ENCODE results near the gene VANGL2. TPM values are rescaled to one million over a fixed set of nuclear protein-coding genes. Genes with fewer than 3 reads are reported as not detected.

The VANGL2 gene
- polyA plus RNA-seq, 2 donors = 4.5 to 6.8 TPM

GRCh38 chr1:160419838-160420169, 19.4 kb downstream of the VANGL2 start:
- Histone ChIP-seq H3K27me3 (ENCODE audit: control insufficient read depth in 1 of 2, insufficient read depth in 2 of 2, low read length in 2 of 2) (no peaks in the 10 kb centered on the region), H3K9me3 (ENCODE audit: control insufficient read depth in 2 of 2, insufficient read depth in 1 of 2, low read depth in 1 of 2, low read length in 1 of 2) (no peaks in the 10 kb centered on the region), H3K27ac (ENCODE audit: low read depth in 2 of 2, low read length in 1 of 2) (no peak overlapping the region), H3K36me3 (ENCODE audit: control insufficient read depth in 2 of 2, insufficient read depth in 2 of 2, low read length in 1 of 2) (peaks cover 0 to 37% of the 10 kb centered on the region in 2 donors), H3K4me1 (ENCODE audit: control insufficient read depth in 2 of 2, insufficient read depth in 2 of 2, low read length in 1 of 2) (peaks cover 3 to 5% of the 10 kb centered on the region in 2 donors), H3K4me3 (ENCODE audit: low read depth in 1 of 2, low read length in 2 of 2) (no peak overlapping the region)
- 88 to 93% methylated on average over 4 of the region's 4 CpGs for WGBS, 2 donors

GRCh38 chr1:160420881-160421842, 20.8 kb downstream of the VANGL2 start:
- H3K9me3 ChIP-seq (ENCODE audit: control insufficient read depth in 2 of 2, insufficient read depth in 1 of 2, low read depth in 1 of 2, low read length in 1 of 2) = no peaks in the 10 kb centered on the region
- no peak overlapping the region for H3K27ac ChIP-seq (ENCODE audit: low read depth in 2 of 2, low read length in 1 of 2)
- H3K27me3 ChIP-seq (ENCODE audit: control insufficient read depth in 1 of 2, insufficient read depth in 2 of 2, low read length in 2 of 2) = no peaks in the 10 kb centered on the region
- no peak overlapping the region for H3K4me3 ChIP-seq (ENCODE audit: low read depth in 1 of 2, low read length in 2 of 2)
- H3K4me1 ChIP-seq (ENCODE audit: control insufficient read depth in 2 of 2, insufficient read depth in 2 of 2, low read length in 1 of 2) = no peaks in the 10 kb centered on the region
- WGBS, 2 donors = 95% methylated on average over 7 of the region's 7 CpGs
- peaks cover 0 to 43% of the 10 kb centered on the region in 2 donors for H3K36me3 ChIP-seq (ENCODE audit: control insufficient read depth in 2 of 2, insufficient read depth in 2 of 2, low read length in 1 of 2)

GRCh38 chr1:160421881-160422280, 21.5 kb downstream of the VANGL2 start:
- H3K36me3 ChIP-seq (ENCODE audit: control insufficient read depth in 2 of 2, insufficient read depth in 2 of 2, low read length in 1 of 2) = peaks cover 0 to 43% of the 10 kb centered on the region in 2 donors
- H3K9me3 ChIP-seq (ENCODE audit: control insufficient read depth in 2 of 2, insufficient read depth in 1 of 2, low read depth in 1 of 2, low read length in 1 of 2) = no peaks in the 10 kb centered on the region
- H3K27ac ChIP-seq (ENCODE audit: low read depth in 2 of 2, low read length in 1 of 2) = no peak overlapping the region
- H3K27me3 ChIP-seq (ENCODE audit: control insufficient read depth in 1 of 2, insufficient read depth in 2 of 2, low read length in 2 of 2) = no peaks in the 10 kb centered on the region
- no peaks in the 10 kb centered on the region for H3K4me1 ChIP-seq (ENCODE audit: control insufficient read depth in 2 of 2, insufficient read depth in 2 of 2, low read length in 1 of 2)
- no peak overlapping the region for H3K4me3 ChIP-seq (ENCODE audit: low read depth in 1 of 2, low read length in 2 of 2)
- WGBS, 2 donors = 93 to 97% methylated on average over 5 of the region's 5 CpGs

- H3K27me3 ChIP-seq (ENCODE audit: control insufficient read depth in 1 of 2, insufficient read depth in 2 of 2, low read length in 2 of 2) = no peaks in the 10 kb centered on the region
- peaks cover 0 to 31% of the 10 kb centered on the region in 2 donors for H3K36me3 ChIP-seq (ENCODE audit: control insufficient read depth in 2 of 2, insufficient read depth in 2 of 2, low read length in 1 of 2)
- WGBS, 2 donors = 95 to 97% methylated on average over 7 of the region's 7 CpGs
- no peak overlapping the region for H3K4me3 ChIP-seq (ENCODE audit: low read depth in 1 of 2, low read length in 2 of 2)
- H3K9me3 ChIP-seq (ENCODE audit: control insufficient read depth in 2 of 2, insufficient read depth in 1 of 2, low read depth in 1 of 2, low read length in 1 of 2) = no peaks in the 10 kb centered on the region
- H3K27ac ChIP-seq (ENCODE audit: low read depth in 2 of 2, low read length in 1 of 2) = no peak overlapping the region
- no peaks in the 10 kb centered on the region for H3K4me1 ChIP-seq (ENCODE audit: control insufficient read depth in 2 of 2, insufficient read depth in 2 of 2, low read length in 1 of 2)
Observed at GRCh38 chr1:160423966-160424365, 23.6 kb downstream of the VANGL2 start.

- peaks cover 0 to 19% of the 10 kb centered on the region in 2 donors for H3K36me3 ChIP-seq (ENCODE audit: control insufficient read depth in 2 of 2, insufficient read depth in 2 of 2, low read length in 1 of 2)
- H3K4me1 ChIP-seq (ENCODE audit: control insufficient read depth in 2 of 2, insufficient read depth in 2 of 2, low read length in 1 of 2) = peaks cover 0 to 3% of the 10 kb centered on the region in 2 donors
- H3K4me3 ChIP-seq (ENCODE audit: low read depth in 1 of 2, low read length in 2 of 2) = no peak overlapping the region
- H3K9me3 ChIP-seq (ENCODE audit: control insufficient read depth in 2 of 2, insufficient read depth in 1 of 2, low read depth in 1 of 2, low read length in 1 of 2) = no peaks in the 10 kb centered on the region
- H3K27ac ChIP-seq (ENCODE audit: low read depth in 2 of 2, low read length in 1 of 2) = no peak overlapping the region
- 86 to 89% methylated on average over 5 of the region's 5 CpGs for WGBS, 2 donors
- H3K27me3 ChIP-seq (ENCODE audit: control insufficient read depth in 1 of 2, insufficient read depth in 2 of 2, low read length in 2 of 2) = no peaks in the 10 kb centered on the region
Observed at GRCh38 chr1:160425847-160426246, 25.5 kb downstream of the VANGL2 start.

GRCh38 chr1:160427625-160428024, 27.3 kb downstream of the VANGL2 start:
- H3K4me1 ChIP-seq (ENCODE audit: control insufficient read depth in 2 of 2, insufficient read depth in 2 of 2, low read length in 1 of 2) = peaks cover 0 to 3% of the 10 kb centered on the region in 2 donors
- no peak overlapping the region for H3K27ac ChIP-seq (ENCODE audit: low read depth in 2 of 2, low read length in 1 of 2)
- 83 to 91% methylated on average over 7 of the region's 7 CpGs for WGBS, 2 donors
- H3K36me3 ChIP-seq (ENCODE audit: control insufficient read depth in 2 of 2, insufficient read depth in 2 of 2, low read length in 1 of 2) = peaks cover 0 to 13% of the 10 kb centered on the region in 2 donors
- H3K27me3 ChIP-seq (ENCODE audit: control insufficient read depth in 1 of 2, insufficient read depth in 2 of 2, low read length in 2 of 2) = no peaks in the 10 kb centered on the region
- H3K9me3 ChIP-seq (ENCODE audit: control insufficient read depth in 2 of 2, insufficient read depth in 1 of 2, low read depth in 1 of 2, low read length in 1 of 2) = no peaks in the 10 kb centered on the region
- no peak overlapping the region for H3K4me3 ChIP-seq (ENCODE audit: low read depth in 1 of 2, low read length in 2 of 2)

- H3K27me3 ChIP-seq (ENCODE audit: control insufficient read depth in 1 of 2, insufficient read depth in 2 of 2, low read length in 2 of 2) = no peaks in the 10 kb centered on the region
- H3K9me3 ChIP-seq (ENCODE audit: control insufficient read depth in 2 of 2, insufficient read depth in 1 of 2, low read depth in 1 of 2, low read length in 1 of 2) = no peaks in the 10 kb centered on the region
- 89% methylated on average over 8 of the region's 8 CpGs for WGBS, 2 donors
- H3K36me3 ChIP-seq (ENCODE audit: control insufficient read depth in 2 of 2, insufficient read depth in 2 of 2, low read length in 1 of 2) = peaks cover 0 to 13% of the 10 kb centered on the region in 2 donors
- H3K4me1 ChIP-seq (ENCODE audit: control insufficient read depth in 2 of 2, insufficient read depth in 2 of 2, low read length in 1 of 2) = peaks cover 0 to 3% of the 10 kb centered on the region in 2 donors
- H3K27ac ChIP-seq (ENCODE audit: low read depth in 2 of 2, low read length in 1 of 2) = no peak overlapping the region
- no peak overlapping the region for H3K4me3 ChIP-seq (ENCODE audit: low read depth in 1 of 2, low read length in 2 of 2)
Observed at GRCh38 chr1:160428053-160428452, 27.7 kb downstream of the VANGL2 start.

GRCh38 chr1:160428655-160429054, 28.3 kb downstream of the VANGL2 start:
- H3K36me3 ChIP-seq (ENCODE audit: control insufficient read depth in 2 of 2, insufficient read depth in 2 of 2, low read length in 1 of 2) = peaks cover 0 to 13% of the 10 kb centered on the region in 2 donors
- WGBS, 2 donors = 35 to 42% methylated on average over 1 of the region's 1 CpG
- no peaks in the 10 kb centered on the region for H3K27me3 ChIP-seq (ENCODE audit: control insufficient read depth in 1 of 2, insufficient read depth in 2 of 2, low read length in 2 of 2)
- H3K27ac ChIP-seq (ENCODE audit: low read depth in 2 of 2, low read length in 1 of 2) = no peak overlapping the region
- H3K9me3 ChIP-seq (ENCODE audit: control insufficient read depth in 2 of 2, insufficient read depth in 1 of 2, low read depth in 1 of 2, low read length in 1 of 2) = no peaks in the 10 kb centered on the region
- peaks cover 0 to 3% of the 10 kb centered on the region in 2 donors for H3K4me1 ChIP-seq (ENCODE audit: control insufficient read depth in 2 of 2, insufficient read depth in 2 of 2, low read length in 1 of 2)
- no peak overlapping the region for H3K4me3 ChIP-seq (ENCODE audit: low read depth in 1 of 2, low read length in 2 of 2)

- H3K9me3 ChIP-seq (ENCODE audit: control insufficient read depth in 2 of 2, insufficient read depth in 1 of 2, low read depth in 1 of 2, low read length in 1 of 2) = no peaks in the 10 kb centered on the region
- H3K4me1 ChIP-seq (ENCODE audit: control insufficient read depth in 2 of 2, insufficient read depth in 2 of 2, low read length in 1 of 2) = peaks cover 0 to 3% of the 10 kb centered on the region in 2 donors
- peak overlapping the region; percentile 1 to 37 for H3K27ac ChIP-seq (ENCODE audit: low read depth in 2 of 2, low read length in 1 of 2)
- H3K4me3 ChIP-seq (ENCODE audit: low read depth in 1 of 2, low read length in 2 of 2) = no peak overlapping the region
- WGBS, 2 donors = 9 to 23% methylated on average over 2 of the region's 2 CpGs
- H3K36me3 ChIP-seq (ENCODE audit: control insufficient read depth in 2 of 2, insufficient read depth in 2 of 2, low read length in 1 of 2) = peaks cover 0 to 10% of the 10 kb centered on the region in 2 donors
- H3K27me3 ChIP-seq (ENCODE audit: control insufficient read depth in 1 of 2, insufficient read depth in 2 of 2, low read length in 2 of 2) = no peaks in the 10 kb centered on the region
Observed at GRCh38 chr1:160429125-160429561, 28.8 kb downstream of the VANGL2 start.

Measured in esophagus (tissue), 2 donors.